GM19452 (cell line): ENCODE measurements around the gene DCAF6.
"Not testable (repeated sequence)": the region's sequence is repeated elsewhere in the genome, so short reads cannot be mapped to it uniquely, and the experiment has no call there.

ENCODE experiments used
- ATAC-seq: cut with Tn5 transposase; IDR thresholded peaks from one replicate; pipeline ENCODE4 v1.9.1; 2021; ENCODE audit not compliant: unreplicated experiment

DCAF6 gene

DNA sequence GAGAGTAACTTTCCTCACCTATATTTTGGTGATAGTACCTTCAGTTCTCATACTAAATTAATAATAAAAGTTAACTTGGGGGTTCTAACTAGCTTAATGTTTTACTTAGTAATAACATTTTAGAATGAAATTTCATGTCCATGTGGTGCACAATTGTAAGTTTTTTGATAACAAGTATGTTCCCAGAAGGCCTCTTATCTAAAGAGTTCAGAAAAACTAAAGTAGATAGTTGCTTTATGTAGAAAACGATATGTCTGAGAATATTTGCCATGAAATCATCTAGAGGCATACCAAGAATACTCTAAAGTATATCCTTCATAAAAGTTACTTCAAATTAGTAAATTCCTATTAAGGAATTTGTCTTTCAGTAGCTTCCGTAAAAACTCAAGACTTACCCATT lies 12.4 kb upstream of the DCAF6 start:
- no peak for ATAC-seq

DNA sequence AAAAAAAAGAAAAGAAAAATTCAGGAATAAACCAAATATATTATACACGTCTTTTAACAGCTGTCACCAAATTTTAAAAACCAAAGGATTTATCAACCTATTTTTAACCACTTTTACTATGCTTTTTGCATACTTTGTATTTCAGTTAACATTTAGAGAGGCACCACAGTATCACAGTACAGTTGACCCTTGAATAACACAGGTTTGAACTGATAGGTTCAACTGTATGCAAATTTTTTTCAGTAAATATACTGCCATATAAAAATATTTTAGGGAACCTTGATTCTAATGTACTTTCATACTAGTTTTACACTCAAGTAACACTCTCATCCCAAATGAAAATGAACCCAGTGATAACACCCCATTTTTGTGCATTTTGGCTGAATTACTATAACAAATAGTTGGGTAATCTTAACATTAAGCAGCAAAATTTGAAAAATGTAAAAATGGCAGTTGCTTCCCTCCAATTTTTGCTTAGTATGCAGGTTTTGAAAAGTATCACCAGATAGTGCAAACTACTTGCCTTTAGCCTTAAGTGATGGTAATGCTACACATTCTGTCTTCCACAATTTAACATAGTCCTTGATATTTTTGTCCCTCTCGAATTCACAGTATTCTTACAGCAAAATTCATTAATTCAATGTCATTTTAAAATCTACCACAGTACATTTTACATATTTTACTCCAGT lies 11.8 kb upstream of the DCAF6 start:
- ATAC-seq = no peak

DNA sequence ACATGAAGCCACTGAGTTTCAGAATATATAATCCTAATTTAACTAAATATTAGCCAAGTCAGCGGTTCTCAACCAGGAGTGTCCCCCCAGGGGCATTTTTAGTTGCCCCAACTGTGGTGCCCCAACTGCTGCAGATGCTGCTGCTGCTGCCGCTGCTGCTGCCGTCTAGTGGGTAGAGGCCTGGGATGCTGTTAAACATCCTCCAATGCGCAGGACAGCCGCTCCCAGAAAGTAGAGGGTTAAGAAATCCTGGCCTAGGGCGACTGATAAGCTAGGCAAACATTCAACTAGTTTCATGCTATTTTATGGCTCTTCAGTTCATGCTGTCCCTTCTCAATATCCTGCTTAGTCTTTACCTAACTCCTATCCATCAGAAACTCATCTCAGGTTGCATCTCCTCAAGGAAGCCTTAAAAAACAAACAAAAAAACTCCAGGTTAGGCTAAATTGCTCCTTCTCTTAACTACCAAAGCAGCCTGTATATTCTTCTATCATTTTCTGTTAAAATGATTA lies 9.9 kb upstream of the DCAF6 start:
- no peak for ATAC-seq

DNA sequence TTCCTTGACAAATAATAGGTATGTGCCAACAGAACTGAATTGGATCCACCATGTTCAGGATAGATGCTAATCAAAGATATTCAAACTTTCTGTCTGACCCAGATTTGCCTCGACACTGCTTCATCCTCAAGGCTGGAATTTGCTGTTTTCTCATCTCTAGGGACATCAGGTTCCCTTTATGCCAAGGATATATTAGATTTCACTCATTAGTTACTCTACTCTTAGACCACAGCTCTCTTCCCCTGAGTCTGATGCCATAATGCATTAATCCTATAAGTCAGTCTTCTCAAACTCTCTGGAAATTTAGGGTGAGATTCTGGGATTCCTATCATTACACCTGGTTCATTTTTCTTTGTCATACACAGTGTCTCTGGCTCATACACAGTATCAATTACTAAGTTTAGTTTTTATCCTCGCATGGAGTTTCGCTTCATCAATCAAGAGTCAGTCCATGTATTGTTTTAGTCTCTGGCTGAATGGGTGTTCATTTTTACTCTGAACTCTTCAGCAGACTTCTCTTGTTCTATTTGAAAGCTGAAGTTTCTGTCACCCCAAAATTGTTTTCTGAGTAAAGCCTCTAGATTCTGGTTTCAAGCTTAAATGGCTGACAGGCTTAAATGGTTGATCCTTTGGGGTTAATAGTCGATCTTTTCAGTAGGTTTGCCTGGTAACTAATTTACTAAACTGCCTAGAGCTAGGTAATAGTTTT lies 9.3 kb upstream of the DCAF6 start:
- no peak for ATAC-seq

DNA sequence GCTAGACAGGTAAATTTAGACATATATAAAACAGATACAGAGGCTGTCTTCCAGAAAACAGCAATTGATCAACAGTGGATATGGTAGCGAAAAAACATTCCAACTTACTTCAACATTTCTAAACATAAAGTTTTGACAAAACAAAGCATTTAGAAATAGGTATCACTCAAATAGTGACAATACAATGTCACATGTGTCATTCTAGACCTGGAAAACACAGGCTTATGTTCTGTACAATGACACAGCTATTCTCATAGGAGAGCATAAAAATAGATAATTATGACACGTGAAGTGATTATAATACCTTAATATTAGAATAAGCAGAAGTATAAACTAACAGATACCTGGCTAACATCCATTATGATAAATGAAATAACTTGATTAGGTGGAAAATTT lies 8.0 kb upstream of the DCAF6 start:
- no peak for ATAC-seq

DNA sequence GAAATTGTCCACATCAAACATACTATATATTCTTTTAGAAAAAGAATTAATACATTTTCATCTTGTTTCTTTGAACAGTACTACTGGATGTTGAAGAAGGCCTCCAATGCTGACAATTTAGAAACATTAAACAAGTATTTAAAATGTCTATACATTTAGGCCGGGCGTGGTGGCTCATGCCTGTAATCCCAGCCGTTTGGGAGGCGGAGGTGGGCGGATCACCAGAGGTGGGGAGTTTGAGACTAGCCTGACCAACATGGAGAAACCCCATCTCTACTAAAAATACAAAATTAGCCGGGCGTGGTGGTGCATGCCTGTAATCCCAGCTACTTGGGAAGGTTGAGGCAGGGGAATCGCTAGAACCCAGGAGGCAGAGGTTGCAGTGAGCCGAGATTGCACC lies 7.6 kb upstream of the DCAF6 start:
- not testable (repeated sequence) for ATAC-seq

DNA sequence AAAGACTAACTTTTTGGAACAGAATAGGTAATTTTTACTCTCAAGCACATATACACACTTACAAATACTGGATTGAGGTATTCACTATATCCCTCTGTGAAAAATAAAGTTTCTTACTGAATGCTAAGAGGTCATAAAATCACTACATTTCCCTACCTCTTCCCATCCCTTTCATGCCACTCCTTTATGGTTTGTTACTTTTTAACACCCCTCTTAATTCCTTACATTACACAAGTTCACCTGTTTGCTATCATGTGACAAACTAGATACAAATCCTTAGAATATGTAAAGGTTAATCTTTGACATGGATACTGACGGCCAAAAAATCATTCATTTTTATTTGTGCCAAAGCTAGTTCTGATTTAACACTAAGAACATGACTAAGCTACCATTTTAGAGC lies 6.8 kb upstream of the DCAF6 start:
- no peak for ATAC-seq

DNA sequence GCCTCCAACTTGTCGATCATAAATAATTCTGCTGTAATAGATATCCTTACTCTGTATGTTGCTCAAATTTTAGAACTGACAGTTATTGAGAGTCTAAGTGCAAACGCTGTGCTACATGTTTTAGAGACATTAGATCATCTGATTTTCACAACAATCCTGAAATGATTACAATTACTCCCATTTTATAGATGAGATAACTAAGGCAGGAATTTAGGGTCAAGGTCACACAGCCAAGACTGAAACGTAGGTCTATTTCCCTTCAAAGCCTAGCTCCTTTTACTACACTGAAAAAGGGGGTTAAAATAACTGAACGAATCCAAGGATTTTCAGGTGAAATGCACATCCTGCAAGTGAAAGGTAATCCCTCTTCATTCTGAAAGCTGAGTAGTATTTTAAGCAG lies 2.7 kb upstream of the DCAF6 start:
- no peak for ATAC-seq

DNA sequence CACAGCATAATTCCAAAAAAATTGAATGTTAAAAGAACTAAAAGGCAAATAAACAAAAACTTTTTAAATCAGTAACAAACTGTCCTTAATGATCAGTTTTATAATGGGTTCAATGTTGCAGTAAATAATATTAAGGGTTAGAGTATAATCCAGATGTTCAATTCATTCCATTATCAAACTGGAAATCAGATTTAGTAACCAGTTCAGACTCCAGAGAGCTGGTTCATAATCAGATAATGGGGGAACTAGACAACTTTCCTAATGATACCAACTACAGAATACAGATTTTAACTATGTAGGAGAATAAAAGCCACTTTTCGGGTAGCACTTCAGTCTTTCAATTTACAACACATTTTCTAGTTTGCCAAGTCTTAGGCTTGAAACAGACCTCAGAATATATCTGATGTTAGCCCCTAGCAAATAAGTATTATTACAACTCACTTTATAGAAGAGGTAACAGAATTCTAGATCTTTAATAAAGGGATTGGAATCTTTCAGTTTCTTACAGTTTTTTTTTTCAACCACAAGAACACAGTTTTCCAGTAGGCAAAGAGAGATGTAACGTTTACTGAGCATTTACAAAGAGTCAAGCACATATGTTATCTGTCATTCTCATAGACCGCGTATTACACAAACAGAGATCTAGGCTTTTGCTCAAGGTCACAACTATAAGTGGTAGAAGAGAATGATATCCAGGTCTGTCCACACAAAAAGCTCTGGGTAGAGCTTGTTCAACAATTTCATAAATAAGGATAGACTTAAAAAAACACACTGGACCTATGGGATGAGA lies 1.9 kb upstream of the DCAF6 start:
- ATAC-seq = no peak

DNA sequence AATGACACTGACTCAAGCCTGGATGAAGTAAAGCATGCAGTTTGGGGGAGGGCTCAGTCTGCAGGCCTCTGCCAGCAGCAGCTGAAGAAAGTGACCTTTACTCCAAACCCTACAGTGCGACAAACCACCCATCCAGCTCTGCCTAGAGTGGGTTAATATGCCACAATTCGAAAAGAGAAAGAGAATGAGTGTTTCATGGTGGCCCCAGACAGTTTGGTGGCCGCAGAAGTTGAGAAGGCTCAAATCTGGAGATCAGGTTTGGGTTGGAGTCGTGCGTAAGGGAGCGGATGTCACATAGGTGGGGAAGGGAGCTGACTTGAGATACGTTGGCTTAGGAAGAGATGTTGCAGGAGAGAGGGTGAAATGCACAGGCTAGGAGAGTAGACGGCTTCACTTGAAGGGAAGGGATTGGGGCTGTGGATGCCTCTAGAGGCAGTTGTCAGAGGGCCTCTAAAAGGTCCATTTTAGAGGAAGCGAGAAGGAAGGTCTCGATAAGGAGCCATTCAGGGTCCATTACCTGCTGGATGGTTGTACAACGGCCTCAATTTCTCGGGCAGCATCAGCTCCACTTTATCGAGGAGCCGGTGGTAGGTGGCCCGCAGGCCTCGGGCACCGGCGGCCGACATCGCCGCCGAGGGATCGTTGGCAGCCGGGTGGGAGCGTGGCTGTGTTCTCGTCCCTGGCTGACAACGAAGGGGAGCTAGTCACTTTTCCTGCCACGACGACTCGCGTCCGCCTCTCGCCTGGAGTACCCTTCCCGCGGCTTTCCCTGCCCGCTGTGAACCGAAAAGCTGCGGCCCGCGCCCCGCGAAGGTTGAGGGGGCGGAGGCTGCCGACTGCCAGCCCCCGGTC lies 1.0 kb upstream of the DCAF6 start:
- peak; percentile 10 for ATAC-seq

DNA sequence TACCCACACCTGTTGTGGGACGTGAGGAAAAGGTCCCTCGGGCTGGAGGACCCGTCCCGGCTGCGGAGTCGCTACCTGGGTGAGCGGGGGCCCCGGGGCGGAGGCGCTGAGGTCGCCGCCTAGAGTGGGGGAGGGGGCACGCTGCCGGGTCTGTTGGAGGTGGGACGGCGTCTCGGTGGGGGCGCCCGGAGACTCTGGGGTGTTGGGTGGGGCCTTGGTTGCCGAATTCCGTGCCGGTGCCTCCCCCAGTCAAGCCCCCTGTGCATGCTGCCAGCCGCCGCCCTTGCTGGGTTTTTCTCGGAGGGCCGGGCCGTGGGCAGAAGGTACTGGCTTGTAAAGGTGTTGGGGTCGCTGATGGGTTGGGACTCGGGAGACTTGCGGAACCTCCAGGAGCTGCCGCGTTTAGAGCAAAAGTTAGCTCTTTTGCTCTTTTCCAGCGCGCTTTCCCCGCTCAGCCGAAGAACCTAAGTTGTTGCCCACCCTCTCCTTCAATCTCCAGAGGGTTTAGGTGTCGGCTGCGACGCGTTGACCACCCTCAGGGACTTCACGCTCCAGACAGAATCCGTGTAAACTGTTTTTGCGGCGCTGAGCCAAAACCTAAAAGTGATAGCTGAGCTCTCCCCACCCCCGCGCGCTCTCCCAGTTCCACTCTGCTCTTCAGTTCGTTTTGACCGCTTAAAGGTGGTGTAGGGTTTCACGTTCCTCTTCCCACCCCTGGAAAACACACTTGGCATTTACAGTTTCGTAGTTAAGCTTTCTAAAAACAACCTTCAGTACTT lies 636 bp downstream of the DCAF6 start, which contains the start of gene MPC2:
TSS of gene MPC2 (minus strand) at position 143 of the 779 bp plus-strand sequence. CDS start 1,231 bp downstream, outside the sequence.
- peak; percentile 2 for ATAC-seq

DNA sequence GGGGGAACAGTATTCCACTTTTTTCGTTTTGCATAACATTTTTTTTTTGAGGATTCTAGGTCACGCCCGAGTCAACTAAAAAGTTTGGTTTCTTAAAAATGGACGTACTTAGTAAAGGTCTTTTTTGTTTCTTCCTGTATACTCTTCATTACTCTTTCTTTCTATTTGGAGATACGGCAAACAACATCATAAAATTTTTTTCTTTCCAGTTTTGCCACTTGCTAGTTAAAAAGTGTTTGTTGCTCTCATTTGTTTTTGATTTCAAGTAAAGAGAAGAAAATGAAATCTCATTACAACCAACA lies 1.2 kb downstream of the DCAF6 start:
- no peak for ATAC-seq

DNA sequence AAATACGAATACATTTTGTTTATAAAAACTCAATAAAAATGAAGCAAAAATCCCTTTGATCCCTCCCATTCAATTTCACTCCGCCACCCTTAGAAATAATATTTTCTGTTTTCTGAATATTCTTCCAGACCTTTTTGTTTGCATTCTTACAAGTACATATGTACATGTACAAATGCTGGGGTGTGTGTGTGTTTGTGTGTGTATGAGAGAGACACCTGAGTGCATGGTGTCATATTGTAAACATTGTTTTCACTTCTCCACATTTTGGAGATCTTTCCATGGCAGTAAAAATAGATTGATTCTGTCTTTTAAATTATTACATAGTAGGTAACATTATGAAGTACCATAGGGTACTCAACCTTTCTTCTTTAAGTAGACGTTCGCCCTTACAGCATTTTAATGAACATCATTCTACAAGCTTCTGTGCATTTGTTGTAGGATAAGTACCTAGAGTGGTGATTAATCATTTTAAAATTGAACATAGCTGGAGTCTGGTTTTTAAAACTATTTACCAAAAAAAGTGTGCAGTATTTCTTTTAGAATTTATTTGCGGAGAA lies 1.7 kb downstream of the DCAF6 start:
- ATAC-seq = no peak

DNA sequence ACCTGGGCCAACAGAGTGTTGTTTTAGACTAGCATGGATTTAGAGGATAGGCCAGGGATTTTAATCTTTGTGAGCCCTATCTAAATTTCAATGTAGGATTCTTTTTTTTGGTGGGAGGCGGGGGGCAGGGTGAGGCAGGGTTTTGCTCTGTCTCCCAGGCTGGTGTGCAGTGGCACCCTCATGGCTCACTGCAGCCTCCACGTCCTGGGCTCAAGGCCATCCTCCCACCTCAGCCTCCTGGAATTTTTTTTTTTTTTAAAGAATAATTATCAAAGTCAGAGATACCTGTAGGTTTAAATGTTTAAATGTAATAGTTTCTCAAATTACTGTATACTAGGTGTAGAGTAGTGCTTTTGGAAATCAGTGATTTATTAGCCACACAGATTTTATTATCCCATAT lies 3.8 kb downstream of the DCAF6 start:
- ATAC-seq = no peak

DNA sequence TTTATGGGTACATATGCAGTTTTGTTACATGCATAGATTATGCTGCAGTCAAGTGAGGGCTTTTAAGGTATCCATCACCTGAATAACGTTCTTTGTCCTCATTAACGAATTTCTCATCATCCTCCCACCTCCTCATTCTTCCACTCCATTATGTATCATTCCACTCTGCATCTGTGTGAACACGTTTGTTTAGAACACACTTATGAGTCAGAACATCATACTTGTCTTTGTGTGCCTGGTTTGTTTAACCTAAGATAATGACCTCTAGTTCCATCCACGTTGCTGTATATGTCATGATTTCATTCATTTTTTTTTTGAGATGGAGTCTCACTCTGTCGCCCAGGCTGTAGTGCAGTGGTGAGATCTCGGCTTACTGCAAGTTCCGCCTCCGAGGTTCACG lies 7.1 kb downstream of the DCAF6 start:
- ATAC-seq = no peak

DNA sequence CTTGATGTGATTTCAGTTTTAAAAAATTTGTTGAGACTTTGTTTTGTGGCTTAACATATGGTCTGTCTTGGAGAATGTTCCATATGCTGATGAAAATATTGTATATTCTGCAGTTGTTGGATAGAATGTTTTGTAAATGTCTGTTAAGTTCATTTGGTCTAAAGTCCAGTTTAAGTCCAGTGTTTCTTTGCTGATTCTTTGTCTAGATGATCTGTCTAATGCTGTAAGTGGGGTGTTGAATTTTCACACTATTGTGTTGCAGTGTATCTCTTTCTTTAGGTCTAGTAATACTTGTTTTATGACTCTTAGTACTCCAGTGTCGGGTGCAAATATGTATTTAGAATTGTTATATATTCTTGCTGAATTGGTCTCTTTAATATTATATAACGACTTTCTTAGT lies 11.2 kb downstream of the DCAF6 start:
- no peak for ATAC-seq

DNA sequence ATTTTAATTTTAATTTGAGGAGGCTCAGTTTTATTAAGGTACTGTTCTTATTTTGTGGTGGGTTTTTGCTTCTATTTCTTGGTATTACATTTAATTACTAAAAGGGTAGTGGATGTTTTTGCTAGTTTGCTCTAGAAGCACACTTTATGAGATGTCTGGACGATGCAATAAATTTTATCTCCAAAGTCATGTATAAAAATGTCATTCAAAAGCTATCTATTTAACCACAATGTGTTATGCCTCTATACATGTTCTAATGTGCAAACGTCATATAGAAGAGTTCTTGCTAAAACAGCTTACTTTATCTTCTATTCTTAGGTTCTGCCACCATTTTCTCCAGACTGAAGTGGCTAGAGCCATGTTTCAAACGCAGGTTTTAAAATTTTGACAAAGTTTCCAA lies 13.3 kb downstream of the DCAF6 start:
- ATAC-seq = no peak

DNA sequence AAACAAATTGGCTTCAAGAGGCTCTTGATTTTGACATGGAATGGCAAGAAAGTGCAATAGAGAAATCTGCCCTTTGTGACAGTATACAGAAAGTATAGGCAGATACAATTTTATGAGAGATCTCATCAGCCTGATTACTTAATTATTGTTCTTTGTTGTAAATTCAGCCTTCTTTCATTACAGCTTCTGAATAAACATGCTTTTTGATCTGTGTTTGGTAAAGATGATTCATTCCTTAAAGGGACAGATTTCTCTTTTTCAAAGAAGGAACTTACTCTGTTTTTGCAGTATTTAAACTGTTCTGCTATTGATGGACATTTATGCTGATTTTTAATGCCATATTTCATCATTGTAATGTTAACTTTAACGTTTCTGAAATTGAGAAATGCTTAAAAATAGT lies 14.1 kb downstream of the DCAF6 start:
- ATAC-seq = no peak

DNA sequence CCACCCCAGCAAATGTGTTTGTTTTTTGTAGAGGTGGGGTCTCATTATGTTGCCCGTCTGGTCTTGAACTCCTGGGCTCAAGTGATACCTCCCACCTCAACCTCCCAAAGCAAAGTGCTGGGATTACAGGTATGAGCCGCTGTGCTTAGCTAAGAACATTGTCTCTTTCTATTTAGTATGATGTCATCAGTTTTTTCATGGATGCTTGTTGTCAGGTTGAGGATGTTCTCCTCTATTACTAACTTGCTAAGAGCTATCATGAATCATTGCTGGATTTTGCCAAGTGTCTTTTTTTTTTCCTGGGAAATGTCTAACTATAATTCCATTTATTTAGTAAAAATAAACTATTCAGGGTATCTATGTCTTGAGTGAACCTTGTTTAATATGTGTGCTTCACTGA lies 19.4 kb downstream of the DCAF6 start:
- ATAC-seq = no peak

DNA sequence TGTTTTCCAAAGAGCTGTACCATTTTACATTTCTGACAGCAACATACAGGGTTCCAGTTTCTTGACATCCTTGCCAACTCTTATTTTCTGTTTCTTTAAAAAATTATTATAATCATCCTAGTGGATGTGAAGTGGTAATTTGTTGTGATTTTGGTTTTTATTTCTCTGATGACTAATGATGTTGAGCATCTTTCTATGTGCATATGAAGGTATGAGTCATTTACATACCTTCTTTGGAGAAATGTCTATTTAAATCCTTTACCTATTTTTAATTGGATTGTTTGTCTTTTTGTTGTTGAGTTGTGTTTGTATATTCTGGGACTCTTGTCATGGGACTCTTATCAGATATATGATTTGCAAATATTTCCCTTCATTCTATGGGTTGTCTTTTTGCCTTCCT lies 21.2 kb downstream of the DCAF6 start:
- no peak for ATAC-seq
